ENCODE measurements around the gene QKI.
A peak's percentile ranks its signal among the peaks of the same experiment; 100 is the strongest.
"Not testable (repeated sequence)": the region's sequence is repeated elsewhere in the genome, so short reads cannot be mapped to it uniquely, and the experiment has no call there.

The QKI gene

DNA sequence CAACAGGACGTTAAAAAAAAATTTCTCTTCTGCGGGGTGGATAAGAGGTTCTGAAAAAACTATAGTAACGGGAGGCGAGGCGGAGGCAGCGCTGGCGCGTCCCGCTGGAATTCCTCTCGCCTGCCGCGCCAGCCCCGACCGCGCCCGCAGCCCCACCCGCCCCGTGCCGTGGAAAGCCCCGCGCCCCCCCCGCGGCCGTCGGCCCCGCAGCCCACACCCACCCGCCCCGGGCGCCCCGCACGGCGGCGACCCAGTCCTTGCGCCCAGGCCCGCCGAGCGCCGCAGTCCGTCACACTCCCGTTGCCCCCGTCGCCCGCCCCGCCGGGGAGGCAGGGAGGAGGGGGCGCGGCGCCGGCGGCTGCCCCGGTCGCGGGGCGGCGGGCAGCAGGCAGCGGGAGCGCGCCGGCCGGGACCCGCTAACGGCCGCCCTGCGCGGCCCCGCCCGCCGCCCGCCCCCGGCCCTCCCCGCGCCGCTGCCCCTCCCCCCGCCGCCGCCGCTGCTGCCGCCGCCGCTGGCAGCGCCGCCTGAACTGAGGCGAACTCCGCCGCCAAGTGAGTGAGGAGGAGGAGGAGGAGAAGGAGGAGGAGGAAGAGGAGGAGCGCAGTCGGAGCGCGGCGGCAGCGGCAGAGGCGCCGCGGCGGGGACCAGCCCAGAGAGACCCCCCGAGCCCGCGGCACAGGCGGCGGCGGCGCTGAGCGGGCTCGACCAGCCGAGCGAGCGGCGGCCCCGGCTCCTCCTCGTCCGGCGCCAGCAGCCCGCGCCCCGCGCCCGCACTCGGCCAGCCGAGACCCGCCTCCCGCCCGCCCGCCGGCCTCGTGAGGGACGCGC, at the start of gene QKI:
QKI (plus strand) TSS at position 602 of the 829 bp plus-strand sequence. CDS start 476 bp downstream, outside the sequence.
- peak; percentile 84 for DNase-seq

DNA sequence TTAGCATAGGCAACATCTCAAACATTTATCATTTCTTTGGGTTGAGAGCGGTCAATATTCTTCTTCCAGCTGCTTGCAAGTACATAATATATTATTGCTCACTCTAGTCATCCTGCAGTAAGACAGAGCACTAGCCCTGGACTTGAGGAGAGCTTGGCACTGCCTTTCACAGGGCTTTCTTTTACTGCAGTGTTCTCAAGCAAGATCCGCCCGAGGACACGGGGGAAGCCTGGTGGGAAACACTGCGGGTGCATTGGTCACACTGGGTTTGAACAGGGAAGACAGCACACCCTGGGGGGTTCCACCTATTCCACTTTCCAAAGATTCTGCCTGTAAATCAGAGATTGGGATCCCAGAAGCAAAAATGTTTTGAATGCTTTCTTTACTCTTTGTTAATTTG, 48.2 kb upstream of the QKI start:
- DNase-seq: no peak

- DNase-seq: peak; percentile 63
Measured at GRCh38 chr6:163367497-163368183, 46.9 kb upstream of the QKI start.

DNA sequence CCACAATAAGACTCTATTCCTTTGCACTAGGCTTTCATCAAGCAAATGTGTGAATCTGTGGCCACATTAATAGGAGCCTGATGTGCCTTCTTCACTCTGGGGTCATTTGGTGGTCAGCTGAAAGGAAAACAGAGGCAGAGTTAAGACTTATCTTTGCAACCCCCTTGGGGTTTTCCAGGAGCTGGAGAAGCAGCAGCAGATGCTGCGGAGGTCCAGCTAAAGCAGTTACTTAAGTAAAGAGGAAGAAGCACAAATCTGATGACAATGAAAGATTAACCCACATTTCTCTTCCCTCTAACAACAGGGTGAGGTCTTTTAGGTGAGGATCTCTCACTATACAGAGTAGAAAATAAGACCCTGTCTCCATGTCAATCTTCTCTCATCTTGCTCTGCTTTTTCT, 45.4 kb upstream of the QKI start:
- no peak for DNase-seq

GRCh38 chr6:163369628-163370365, 44.7 kb upstream of the QKI start:
- DNase-seq: no peak

GRCh38 chr6:163370464-163371117, 43.9 kb upstream of the QKI start:
- DNase-seq: no peak

GRCh38 chr6:163371129-163371528, 43.4 kb upstream of the QKI start:
- DNase-seq: no peak

- no peak for DNase-seq
Measured at GRCh38 chr6:163373240-163373639, 41.3 kb upstream of the QKI start.

- no peak for DNase-seq
Measured at GRCh38 chr6:163375361-163375760, 39.2 kb upstream of the QKI start.

DNA sequence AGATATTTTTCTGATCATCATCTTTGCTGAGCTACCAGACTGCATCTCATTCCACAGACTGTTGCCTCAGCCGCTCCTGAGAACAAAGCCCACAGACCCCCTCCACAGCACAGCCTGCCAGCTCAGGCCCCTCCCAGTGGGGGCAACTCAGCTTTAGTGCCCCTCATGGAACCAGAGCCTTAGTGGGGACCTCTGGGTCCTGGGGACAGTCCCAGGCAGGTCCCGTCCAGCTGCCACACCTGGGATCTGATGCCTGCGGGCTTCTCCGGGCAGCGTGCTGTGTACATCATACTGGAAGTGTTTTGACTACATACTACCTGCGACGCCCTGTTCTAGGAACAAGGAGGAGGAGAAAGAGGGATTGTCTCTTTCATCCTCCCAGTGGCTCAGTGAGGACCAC, 38.3 kb upstream of the QKI start:
- DNase-seq: no peak

- DNase-seq: no peak
Measured at GRCh38 chr6:163377561-163377960, 37.0 kb upstream of the QKI start.

GRCh38 chr6:163380216-163380615, 34.3 kb upstream of the QKI start:
- no peak for DNase-seq

- no peak for DNase-seq
Measured at GRCh38 chr6:163381118-163381756, 33.3 kb upstream of the QKI start.

GRCh38 chr6:163383396-163383795, 31.1 kb upstream of the QKI start:
- not testable (repeated sequence) for DNase-seq

DNA sequence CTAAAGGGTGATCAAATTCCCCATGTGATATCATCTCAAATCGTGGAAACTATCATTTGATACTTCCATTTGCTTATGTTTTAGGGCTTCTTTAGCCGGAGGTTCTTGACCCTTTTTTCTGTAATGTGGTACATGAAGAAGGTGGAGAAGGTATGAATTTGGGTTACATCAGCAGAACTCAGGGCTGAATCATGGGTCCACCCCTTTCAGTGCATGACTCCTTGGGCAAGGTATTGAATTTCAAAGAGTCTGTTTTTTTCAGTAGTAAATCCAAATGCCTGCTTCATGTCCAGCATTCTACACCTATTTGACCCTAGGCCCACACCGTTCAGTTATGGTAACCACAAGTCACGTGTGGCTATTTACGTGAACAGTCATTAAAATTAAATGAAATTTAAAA, 30.6 kb upstream of the QKI start:
- peak; percentile 33 for DNase-seq

DNA sequence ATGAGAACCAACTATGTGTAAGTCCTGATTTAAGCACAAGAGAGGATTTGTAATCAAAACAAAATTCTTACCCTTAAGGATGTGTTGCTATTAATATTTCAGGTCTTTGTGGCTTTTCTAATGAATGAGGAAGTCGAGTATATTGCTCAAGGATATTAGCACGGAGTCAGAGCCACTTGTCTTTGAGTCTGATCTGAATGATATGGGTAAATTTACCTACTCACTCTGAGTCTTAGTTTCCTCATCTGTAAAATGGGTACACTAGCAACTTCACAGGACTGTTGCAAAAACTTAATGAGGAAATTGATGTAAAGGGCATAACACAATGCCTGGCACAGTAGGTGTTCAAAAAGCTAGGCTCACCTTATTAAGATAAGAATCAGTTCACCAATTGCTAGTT, 30.0 kb upstream of the QKI start:
- no peak for DNase-seq

- peak; percentile 22 for DNase-seq
Measured at GRCh38 chr6:163385503-163385902, 29.0 kb upstream of the QKI start.

GRCh38 chr6:163386329-163386908, 28.1 kb upstream of the QKI start:
- peak; percentile 67 for DNase-seq

GRCh38 chr6:163387317-163387716, 27.2 kb upstream of the QKI start:
- DNase-seq: no peak

- no peak for DNase-seq
Measured at GRCh38 chr6:163389354-163389753, 25.2 kb upstream of the QKI start.

GRCh38 chr6:163390770-163391169, 23.7 kb upstream of the QKI start:
- DNase-seq: no peak

GRCh38 chr6:163391985-163392384, 22.5 kb upstream of the QKI start:
- DNase-seq: peak; percentile 72

All from islet precursor cell (in vitro differentiated cells).